ENCODE data around the gene SLC10A6. TPM values are rescaled to one million over a fixed set of nuclear protein-coding genes. Genes with fewer than 3 reads are reported as not detected.

SLC10A6 gene
- total and polyA plus RNA-seq, 9 donors = 0.05 to 0.72 (median 0.27) TPM; not detected in 4

DNA sequence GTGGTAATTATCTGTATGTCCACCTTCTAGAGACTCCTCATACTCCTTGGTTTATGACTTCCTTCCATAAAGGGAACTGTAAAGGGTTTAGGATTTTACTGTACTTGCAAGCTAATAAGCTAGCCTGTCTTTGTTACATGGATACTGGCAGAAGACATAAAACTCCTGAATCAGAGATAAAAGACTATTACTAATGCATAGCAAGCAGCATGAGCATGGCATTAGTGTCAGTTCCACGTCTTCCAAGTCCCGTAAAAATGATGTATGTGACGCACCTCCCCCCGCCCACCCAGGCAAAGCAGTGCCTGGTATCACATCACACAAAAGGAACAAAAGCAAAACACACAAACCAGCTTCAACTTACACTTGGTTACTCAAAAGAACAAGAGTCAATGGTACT is 71.0 kb downstream of the SLC10A6 start:
- H3K4me3 ChIP-seq = no peak overlapping the region
- DNase-seq = no peak
- 85 to 95% (median 88%) methylated on average over 4 of the region's 4 CpGs for WGBS, 3 donors
- H3K4me1 ChIP-seq (ENCODE audit: insufficient read depth) = no peaks in the 10 kb centered on the region
- intact Hi-C loops (cut with DNase I) = no loop called here
- TF ChIP-seq POLR2A (IDR thresholded peaks at IDR 0.05) (no peak), EP300 (IDR thresholded peaks at IDR 0.05) (no peak)
- TF ChIP-seq, protein P1, sequence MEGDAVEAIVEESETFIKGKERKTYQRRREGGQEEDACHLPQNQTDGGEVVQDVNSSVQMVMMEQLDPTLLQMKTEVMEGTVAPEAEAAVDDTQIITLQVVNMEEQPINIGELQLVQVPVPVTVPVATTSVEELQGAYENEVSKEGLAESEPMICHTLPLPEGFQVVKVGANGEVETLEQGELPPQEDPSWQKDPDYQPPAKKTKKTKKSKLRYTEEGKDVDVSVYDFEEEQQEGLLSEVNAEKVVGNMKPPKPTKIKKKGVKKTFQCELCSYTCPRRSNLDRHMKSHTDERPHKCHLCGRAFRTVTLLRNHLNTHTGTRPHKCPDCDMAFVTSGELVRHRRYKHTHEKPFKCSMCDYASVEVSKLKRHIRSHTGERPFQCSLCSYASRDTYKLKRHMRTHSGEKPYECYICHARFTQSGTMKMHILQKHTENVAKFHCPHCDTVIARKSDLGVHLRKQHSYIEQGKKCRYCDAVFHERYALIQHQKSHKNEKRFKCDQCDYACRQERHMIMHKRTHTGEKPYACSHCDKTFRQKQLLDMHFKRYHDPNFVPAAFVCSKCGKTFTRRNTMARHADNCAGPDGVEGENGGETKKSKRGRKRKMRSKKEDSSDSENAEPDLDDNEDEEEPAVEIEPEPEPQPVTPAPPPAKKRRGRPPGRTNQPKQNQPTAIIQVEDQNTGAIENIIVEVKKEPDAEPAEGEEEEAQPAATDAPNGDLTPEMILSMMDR (IDR thresholded peaks at IDR 0.05) = no peak
- H3K27ac ChIP-seq = no peak overlapping the region
- no peaks in the 10 kb centered on the region for H3K36me3 ChIP-seq
- H3K9me3 ChIP-seq = no peaks in the 10 kb centered on the region
- no peaks in the 10 kb centered on the region for H3K27me3 ChIP-seq

- no peak overlapping the region for H3K27ac ChIP-seq
- no peaks in the 10 kb centered on the region for H3K9me3 ChIP-seq
- H3K27me3 ChIP-seq = no peaks in the 10 kb centered on the region
- TF ChIP-seq POLR2A (IDR thresholded peaks at IDR 0.05) (no peak), EP300 (IDR thresholded peaks at IDR 0.05) (no peak)
- TF ChIP-seq, protein P1 (IDR thresholded peaks at IDR 0.05) = no peak
- H3K36me3 ChIP-seq = no peaks in the 10 kb centered on the region
- WGBS, 3 donors = 54 to 55% (median 54%) methylated on average over 4 of the region's 4 CpGs
- H3K4me3 ChIP-seq = no peak overlapping the region
- no peak for DNase-seq
- no peaks in the 10 kb centered on the region for H3K4me1 ChIP-seq (ENCODE audit: insufficient read depth)
- intact Hi-C loops (cut with DNase I) = no loop called here
Measured at GRCh38 chr4:86775061-86775460, 74.1 kb downstream of the SLC10A6 start.

Other genes starting within 250 kb of the SLC10A6 start
- gene C4orf36, start 43.0 kb upstream of the SLC10A6 start, total RNA-seq = 1 to 10 TPM in 4 of 7 donors, under 1 TPM in 1, not detected in 2; 0.74 to 4.3 (median 2.0) TPM
- gene C4orf36, start 43.0 kb upstream of the SLC10A6 start, polyA plus RNA-seq = 1 to 10 TPM; 1.4 to 1.6 TPM
- 100 to 1,000 TPM in 1 of 7 donors, 10 to 100 TPM in 6; 56.8 to 107 (median 82.5) TPM for gene AFF1, start 85.6 kb upstream of the SLC10A6 start, total RNA-seq
- gene AFF1, start 85.6 kb upstream of the SLC10A6 start, polyA plus RNA-seq = 10 to 100 TPM; 26.0 to 44.6 TPM

All from ovary (tissue), 9 donors.